NCI-H2227 (cell line): Measurements from ENCODE around the gene NANOS2.

ENCODE experiments used
- DNase-seq: peaks from one replicate; lab custom pipeline; 2025; ENCODE audit not compliant: unreplicated experiment; lab: John Stamatoyannopoulos, UW

The NANOS2 gene

DNA sequence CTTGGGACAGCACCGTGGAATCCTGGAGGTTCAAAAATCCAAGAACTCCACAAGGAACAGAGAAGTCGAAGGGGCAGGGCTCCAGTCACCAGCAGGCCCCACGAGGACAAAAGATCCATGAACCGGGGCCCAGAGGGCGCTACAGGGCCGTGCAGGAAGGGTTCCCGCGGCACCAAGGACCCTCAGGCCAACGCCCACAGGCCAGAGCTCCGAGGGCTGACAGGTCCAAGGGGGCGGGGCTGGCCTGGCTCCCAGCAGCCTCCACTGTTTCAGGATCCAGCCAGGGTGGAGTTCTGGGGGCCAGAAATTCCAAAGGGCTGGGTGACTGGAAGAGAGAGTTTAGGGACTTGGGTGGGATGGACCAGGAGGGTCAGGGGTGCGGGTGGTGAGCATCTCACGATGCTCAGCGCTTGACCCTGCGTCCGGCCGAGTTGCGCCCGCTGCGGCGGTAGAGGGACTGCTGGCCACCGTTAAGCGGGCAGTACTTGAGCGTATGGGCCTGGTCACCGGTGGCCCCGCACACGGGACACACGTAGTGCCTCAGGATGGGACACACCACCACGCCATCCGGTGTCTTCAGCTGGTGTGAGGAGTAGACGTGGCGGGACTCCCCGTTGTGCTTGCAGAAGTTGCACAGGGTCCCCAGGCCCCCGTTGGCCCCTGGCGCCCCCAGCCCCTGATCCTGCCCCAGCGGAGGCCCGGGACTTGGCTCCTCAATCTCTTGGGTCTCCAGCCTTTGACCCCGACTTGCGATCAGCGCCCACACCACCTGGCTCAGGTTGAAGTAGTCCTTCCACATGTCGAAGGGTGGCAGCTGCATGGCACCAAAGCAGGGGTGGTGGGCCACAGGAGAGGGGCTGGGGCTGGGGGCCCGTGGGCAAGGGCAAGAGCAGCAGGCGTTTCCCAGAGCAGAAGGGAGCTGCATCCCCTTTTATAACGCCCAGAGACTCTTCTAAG lies at the start of gene NANOS2:
TSS of gene NANOS2 (minus strand) at position 905 of the 957 bp plus-strand sequence. CDS start at position 820, 85 bp downstream.
- no peak for DNase-seq

DNA sequence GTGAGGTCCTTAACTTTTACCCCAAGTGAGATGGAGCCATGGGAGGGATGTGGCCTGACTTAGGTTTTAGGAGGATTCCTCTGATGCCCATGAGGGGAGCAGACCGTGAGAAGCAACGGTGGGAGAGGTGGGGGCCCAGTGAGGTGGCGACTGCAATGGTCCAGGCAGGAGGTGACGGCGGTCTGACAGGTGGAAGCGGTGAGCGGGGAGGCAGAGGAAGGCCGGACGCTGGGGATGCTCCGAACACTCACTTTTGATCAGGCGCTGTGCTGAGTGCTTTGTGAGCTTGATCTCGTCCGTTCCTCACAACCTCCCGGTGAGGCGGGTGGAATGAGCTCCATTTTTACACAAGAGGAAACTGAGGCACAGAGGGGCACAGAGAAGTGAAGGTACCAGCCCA lies 47.4 kb upstream of the NANOS2 start:
- DNase-seq: no peak

DNA sequence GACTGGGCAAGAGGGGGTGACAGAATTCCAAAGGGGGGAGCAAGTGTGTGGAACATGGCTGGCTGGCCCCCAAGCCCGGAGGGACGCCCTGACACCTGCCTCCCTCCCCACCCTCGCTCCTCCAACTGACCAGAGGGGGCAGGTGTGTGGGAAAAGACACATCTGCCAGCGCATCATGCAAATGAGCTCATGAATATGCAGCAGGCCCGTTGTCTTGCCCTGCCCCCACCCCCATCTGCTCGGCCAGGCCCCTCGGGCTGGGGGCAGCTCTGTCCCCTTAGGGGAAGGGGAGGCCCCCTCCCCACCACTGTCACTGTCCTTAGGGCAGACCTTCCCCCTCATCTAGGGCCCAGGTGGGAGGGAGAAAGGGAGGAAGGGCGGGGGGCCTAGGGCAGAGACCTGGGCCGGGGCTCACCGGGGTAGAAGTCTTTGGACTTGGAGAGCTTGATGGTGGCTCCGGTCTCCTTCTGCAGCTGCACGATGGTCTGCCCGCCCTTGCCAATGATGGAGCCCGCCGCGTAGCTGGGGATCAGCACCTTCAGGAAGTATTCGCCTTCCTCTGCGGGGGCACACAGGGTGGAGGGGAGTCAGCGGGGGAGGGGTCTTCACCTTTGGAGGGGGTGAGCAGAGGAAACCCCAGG lies 46.1 kb upstream of the NANOS2 start:
- DNase-seq: no peak

DNA sequence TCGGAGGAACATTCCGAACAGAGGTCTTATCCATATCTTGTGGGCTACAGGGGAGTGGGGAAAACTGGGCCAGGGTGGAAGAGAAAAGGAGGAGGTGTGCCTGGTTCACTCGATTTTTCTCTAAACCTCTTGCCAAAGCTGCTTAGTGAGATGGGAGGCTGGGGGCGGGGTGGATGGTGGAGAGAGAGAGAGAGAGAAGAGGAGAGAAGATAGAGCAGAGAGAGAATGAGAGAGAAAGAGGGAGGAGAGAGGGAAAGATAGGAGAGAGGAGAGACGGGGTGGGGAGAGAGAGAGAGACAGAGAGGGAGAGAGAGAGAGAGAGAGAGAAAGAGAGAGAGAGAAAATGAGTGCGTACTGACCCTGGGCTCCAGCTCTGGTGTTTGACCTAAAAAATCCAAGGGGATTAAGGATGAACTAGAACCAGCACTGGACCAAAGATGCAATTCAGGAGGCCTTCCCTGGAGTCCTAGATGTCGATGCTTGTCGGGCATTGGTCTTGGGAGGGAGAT lies 45.0 kb upstream of the NANOS2 start:
- no peak for DNase-seq

DNA sequence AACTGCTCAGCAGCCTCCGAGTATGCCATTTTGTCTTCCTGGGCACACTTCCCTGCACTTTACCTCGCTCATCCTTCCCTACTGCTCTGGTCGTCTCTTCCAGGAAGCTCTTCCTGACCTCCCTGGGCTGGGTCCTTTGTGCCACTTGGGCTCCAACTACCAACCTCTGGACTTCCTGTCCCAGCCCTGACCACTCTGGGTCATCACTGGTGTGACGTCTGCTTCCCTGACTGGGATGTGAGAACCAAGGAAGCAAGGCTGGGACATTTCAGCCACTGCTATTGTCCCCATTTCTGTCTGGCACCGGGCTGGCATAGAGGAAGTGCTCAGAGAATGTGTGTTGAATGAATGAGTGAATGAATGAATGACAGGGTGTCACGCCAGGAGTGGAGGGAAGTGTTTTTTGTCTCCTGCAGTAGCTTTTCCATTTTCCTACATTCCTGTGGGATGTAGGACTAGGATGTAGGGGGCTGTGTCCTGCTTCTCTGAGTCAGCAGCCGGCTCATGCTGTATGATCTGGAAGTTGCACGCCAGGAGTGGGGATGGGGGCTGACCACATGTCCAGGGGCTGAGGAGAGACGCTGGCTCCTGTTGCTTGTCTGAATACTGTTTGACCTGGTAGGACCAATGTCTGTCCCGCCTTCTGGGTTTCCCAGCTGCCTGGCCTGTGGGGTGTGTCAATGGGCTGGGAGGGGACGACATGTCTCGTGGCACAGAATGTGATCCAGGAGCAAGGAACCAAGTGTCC lies 44.4 kb upstream of the NANOS2 start:
- no peak for DNase-seq

DNA sequence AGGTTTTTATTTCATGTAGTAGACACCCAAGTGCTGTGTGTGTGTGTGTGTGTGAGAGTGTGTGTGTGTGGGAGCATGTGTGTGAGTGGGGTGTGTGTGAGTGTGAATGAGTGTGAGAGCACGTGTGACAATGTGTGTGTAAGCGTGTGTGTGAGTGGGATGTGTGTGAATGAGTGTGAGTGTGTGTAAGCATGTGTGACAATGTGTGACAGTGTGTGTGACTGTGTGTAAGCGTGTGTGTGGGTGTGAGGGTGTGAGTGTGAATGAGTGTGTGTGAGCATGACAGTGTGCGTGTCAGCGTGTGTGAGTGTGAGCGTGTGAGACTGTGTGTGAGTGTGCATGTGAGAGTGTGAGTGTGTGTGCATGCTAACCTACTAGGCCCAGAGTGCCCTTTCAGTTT lies 43.7 kb upstream of the NANOS2 start:
- no peak for DNase-seq

DNA sequence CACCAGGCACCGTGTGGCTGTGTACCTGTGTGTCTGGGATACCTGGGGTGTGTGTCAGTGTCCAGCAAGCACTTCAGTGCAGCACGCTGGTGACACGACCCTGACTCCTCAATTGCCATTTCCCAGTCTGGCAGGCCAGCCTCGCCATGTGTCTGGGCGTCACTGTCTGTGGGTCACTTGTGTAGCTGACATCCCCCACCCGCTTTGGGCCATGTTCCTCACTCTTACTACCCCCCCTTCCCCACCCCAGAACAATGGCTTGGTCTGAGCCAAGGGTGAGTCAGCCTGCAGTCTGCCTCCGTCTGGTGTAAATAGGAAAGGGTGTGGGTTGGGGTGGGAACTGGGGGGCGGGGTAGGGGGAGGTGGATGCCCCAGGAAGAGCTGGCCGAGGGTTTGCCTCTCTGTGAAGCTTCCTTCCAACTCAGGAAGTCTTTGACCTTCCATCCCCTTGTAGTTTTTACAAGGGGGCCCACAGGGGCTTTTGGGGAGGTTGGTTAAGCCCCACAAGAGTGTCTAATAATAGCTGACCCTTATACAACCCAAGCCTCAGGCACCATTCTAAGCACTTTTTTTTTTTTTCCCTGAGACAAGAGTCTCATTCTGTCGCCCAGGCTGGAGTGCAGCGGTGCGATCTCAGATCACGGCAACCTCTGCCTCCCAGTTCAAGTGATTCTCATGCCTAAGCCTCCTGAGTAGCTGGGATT lies 41.5 kb upstream of the NANOS2 start:
- peak; percentile 41 for DNase-seq

DNA sequence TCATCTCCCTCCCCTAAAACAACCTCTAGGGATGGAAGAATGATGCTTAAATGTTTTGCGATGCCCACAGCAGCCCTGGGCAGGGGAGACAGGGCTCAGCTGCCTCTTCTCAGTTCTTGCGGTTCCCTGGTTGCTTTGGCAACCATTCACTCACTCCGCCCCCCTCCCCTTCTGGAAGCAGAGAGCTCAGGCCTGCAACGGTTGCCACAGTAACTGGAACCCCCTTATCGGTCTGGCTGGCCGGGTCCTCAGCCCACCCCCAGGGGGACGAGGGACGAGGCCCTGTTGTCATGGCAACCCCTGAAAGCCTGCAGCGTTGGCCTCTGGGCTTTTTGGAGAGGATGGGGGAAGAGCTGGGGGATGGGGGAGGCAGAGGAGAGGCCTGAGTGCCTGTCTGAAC lies 39.6 kb upstream of the NANOS2 start:
- peak; percentile 97 for DNase-seq

DNA sequence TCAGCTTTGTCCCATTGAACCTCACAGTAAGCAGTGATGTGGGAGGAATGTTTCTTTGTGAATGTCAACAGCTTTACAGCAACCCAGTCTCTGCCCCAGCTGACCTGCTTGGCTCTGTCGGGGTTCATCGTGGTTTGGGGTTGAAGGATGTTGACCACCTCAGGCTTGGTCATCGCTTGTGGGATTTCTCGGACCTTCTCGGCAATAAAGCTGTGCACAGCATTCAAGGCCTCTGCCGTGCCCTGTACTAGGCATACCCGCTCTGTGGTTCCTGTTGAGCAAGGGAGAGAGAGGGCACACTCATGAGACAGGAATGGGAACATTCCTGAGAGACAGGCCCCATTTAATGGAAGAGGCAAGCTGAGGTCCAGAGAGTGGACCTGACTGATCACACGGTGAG lies 39.1 kb upstream of the NANOS2 start:
- DNase-seq: no peak

DNA sequence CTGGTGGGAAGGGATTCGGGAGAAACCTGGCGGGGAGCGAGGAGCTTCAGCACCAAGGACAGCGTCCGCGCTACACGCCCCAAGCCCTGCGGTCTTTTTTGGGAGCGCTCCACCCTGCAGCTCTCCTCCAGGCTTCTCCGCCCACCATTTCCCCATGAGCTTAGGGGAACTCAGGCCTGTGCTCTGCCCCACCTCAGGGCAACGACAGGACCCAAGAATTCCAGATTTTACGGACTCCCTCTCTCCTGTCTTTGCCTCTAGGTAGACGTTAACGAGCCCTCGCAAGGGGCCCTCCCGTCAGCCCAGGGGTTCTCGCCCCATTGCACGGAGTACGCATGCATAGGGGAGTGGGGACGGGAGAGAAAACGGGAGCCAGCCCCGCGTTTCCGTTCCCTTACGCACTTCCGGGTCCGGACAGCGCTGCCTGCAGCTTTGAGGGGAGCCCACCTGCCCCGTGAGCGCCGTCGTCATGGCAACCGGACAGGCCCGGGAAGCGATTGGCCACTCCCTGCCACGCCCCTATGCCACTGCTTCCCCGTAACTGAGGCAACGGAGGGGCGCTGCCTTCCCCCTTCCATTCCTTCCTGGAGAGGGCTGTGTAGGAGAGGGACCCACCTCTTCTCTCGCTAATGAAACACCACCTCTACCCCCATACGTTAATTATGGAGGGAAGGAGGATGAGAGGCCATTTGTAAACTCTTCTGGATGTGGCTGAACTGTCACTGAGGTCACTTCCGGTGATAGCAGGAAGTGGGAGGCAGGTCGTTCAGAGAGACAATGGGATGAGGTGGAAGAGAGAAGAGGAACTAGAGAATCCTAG lies 38.3 kb upstream of the NANOS2 start:
- DNase-seq: peak; percentile 82

DNA sequence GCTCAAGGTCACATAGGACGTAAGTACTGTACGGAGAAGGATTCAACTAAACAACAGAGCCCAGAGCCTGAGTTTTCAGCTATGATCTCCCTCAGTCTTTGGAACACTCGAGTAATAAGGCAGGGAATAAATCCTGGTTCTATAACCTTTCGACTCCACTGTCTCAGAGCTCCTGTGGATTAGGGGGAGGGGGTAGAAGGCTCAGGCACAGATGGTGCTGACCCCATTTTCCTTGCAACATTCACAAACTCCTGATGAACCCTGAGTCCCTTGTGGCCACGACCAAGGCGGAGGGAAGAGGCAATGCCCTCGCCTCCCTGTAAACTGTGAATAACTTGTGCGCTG lies 37.7 kb upstream of the NANOS2 start:
- DNase-seq: no peak

DNA sequence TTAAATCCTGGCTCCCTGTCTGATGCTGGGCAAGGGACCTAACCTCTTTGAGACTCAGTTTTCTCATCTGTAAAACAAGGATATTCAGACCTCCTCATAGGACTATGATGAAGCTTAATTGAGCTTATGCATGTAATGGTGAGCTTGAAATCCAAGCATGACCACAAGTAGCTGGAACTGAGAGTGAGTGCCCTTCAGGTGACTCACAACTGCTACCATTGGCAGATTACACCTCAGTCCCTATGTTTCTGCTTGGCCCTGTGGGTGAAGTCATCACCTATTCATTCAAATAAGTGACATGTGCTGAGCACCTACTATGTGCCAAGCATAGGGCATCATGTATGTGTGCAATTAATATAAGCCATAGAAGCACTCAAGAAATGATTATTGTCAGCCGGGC lies 33.3 kb upstream of the NANOS2 start:
- DNase-seq: no peak

DNA sequence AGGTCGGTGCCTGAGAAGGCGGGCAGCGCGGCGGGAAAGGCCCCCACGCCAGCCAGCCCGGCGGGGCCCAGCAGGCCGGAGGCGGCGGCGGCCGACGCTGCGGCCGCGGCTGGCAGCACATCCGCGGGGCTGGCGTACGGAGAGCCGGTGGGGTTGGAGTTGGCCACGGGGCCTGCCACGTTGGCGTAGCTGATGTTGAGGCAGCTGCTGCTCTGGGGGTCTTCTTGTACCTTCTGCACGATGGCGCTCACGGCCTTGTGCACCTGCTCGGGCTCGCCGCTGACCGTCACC lies 25.9 kb upstream of the NANOS2 start:
- no peak for DNase-seq

DNA sequence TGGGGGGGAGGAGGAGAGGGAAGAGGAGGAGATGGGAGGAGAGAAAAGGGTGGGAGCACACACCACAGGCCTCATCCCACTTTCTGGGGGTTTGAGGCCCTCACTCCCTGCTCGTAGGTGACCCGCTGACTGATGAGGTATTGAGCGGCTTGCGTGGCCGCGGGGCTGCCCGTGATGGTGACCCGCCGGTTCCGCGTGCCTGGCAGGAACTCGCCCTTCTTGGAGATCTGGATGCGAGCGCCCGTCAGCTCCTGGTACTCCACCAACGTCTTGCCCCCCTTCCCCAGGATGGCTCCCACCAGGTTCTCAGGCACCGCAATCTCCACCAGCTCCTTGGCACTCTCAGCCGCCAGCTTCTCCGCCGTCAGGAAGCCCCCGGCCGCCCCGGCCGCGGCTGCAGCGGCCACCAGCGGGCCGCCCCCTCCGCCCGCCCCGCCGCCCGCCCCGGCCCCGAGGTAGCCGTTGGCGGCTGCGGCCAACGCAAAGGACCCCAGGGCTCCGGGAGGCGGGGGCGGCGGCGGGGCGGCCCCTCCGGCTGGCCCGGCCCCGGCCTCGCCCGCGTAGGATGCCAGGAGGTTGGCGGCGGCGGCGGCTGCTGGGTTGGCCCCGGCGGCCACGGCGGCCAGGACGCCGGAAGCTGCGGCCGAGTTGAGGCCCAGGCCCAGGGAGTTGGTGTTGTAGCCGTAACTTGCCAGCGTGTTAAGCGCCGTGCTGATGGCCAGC lies 25.4 kb upstream of the NANOS2 start:
- DNase-seq: no peak

DNA sequence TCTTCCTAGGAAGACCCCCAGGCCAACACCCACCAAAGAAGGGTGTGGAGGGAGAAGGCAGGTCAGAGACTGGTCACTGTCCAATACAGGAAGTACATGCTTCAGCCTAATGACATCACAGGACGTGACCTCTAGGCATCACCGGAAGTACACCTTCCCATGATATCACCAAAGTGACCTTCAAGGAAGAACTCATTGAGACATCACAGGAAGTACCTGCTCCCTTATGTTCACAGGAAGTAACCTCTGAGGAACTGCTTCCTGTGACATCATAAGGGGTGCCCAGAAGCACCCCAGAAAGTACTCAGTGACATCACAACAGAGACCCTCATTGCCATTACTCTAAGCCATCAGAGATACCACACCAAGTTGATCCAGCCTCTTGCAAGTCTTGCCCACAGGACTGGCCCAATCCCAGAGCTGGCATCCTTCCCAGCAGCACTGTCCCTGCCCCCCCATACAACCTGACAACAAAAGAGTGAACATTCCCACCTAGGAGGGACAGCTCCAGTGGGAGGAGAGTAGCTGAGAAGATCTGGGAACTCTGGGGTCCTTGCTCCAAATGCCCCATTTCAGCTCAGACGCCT lies 24.2 kb upstream of the NANOS2 start:
- no peak for DNase-seq

DNA sequence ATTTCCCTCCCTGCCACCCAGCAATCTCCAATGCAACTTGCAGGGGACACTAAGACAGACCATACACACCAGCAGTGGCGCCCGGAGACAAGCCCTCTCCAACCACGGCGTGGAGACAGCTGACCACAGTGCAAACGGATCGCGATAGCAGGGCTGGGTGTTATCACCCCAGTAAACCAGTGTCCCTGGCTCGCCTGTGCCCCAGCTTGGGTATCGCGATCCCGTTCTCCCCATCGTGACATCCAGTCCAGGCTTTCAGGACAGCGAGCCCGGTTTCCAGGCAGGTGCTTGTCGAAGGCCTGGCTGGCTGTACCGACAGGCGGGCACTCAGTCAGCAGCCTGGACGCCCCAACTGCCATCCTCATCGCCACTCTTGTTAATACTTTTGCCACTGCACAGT lies 20.7 kb upstream of the NANOS2 start:
- no peak for DNase-seq

DNA sequence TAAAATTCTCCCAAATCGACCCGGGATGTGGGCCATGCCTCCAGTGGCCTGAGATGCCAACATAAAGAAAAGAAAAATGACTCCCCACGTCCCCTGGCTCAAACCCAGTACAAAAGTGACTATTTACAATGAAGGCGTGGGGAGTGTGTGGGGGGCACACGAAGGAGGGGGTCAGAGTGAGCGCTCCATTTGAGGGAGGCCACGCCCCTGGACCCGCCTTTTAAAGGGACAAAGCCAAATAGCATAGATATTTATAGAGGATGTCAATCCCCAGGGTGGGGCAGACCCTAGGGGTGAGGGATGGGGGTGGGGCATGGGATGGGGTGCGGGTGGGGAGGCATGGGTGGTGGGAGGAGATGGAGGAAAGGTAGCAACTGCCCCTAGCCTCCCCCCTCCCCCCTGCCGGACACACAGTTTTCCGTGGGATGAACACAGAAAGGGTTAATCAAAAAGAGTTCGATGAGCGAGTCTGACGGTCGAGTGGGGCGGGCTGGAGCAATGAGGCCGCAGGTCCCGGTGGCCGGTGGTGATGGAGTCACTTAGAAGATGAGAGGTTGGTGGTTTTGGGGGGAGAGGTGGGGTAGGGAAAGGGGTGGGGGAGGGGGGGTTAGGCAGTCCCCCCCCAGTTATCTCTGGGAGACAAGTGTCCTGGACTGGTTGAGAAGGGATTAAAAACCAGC lies 20.1 kb upstream of the NANOS2 start:
- no peak for DNase-seq

DNA sequence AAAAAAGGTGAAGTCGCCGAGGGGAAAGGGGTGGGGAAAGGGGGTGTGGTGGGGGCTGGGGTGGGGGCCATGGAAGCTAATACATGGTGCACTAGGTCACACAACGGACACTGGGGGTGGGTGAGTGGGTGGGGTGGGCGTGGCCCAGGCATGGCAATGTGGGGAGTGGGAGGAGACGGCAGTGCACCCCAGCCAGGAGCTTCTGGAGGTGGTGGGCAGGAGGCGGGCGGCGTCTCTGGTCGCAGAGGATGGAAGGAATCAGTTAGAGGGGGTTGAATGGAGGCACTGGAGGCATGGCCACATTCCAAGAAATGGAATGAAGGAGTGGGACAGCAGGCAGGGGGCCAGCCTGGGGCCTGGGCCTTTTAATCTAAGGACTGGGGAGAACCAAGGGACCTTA lies 19.2 kb upstream of the NANOS2 start:
- no peak for DNase-seq

DNA sequence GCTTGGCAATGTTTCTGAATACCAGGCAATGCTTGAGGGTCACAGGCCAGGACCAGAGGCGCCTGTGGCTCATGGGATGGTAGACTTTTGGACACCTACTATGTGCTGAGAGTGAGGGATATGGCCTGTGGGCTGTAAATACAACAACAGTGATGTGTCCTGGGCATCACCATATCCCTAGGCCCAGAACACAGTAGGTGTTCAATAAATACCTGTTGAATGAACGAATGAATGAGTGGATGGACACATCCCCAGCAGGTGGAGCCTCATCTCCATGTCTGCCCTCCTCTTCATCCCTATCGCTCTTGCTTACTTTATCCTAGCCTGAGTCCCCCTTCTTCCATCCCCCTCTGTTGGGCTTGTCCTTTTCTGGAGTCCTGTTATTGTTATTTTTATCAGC lies 16.5 kb upstream of the NANOS2 start:
- DNase-seq: no peak
